GM12878 (cell line): Measurements from ENCODE around the gene CHD1L.

Experiments
- CBX5 ChIP-seq: sonication (generic); IDR thresholded peaks from 2 replicates; pipeline ENCODE4 v1.6.1; 2016; ENCODE audit warnings: low read depth, moderate library complexity, mild to moderate bottlenecking, inconsistent platforms
- CREB1 ChIP-seq: IDR thresholded peaks from 2 replicates; pipeline ENCODE4 v1.6.1; 2012; ENCODE audit warnings: low read depth, mild to moderate bottlenecking, inconsistent platforms
- FOXK2 ChIP-seq: fragments of 450-650 bp; IDR thresholded peaks from 2 replicates; pipeline ENCODE4 v1.6.1; 2017; ENCODE audit warnings: mild to moderate bottlenecking, moderate library complexity
- GATAD2B ChIP-seq: fragments of 450-650 bp; conservative IDR thresholded peaks from 2 replicates; pipeline ENCODE4 v1.6.1; 2017; ENCODE audit warnings: low read depth, mild to moderate bottlenecking, moderate library complexity
- REST ChIP-seq: IDR thresholded peaks from 2 replicates; pipeline ENCODE4 v1.6.1; 2012; ENCODE audit warnings: mild to moderate bottlenecking, low read depth, low read length
- SUZ12 ChIP-seq: fragments of 200-600 bp; sonication (generic); IDR thresholded peaks from one replicate; pipeline ENCODE4 v1.6.1; 2018; ENCODE audit warnings: antibody characterized with exemption, mild to moderate bottlenecking; ENCODE audit not compliant: unreplicated experiment
- ZNF274 ChIP-seq: IDR thresholded peaks from one replicate; pipeline ENCODE4 v1.8.0; 2011; ENCODE audit not compliant: insufficient read length, insufficient read depth
- TF ChIP-seq, protein P1 (sequence below), 3 experiments: IDR thresholded peaks in 2 of 3; conservative IDR thresholded peaks in 1 of 3; 2 replicates each; pipeline ENCODE4 v1.5.1; 2011; ENCODE audit warnings: low read depth in 3 of 3, low read length in 3 of 3, mild to moderate bottlenecking in 3 of 3, control low read depth in 2 of 3, moderate library complexity in 2 of 3, inconsistent platforms in 1 of 3, mixed read lengths in 1 of 3; ENCODE audit not compliant: control insufficient read depth in 2 of 3, insufficient read depth in 1 of 3; ENCODE audit errors: extremely low read depth in 1 of 3

- TF ChIP-seq GATAD2B = no peak
- TF ChIP-seq SUZ12 = no peak
- no peak for TF ChIP-seq FOXK2
- TF ChIP-seq ZNF274 = no peak
- no peak for TF ChIP-seq CBX5
- no peak for TF ChIP-seq CREB1
- TF ChIP-seq, protein P1, sequence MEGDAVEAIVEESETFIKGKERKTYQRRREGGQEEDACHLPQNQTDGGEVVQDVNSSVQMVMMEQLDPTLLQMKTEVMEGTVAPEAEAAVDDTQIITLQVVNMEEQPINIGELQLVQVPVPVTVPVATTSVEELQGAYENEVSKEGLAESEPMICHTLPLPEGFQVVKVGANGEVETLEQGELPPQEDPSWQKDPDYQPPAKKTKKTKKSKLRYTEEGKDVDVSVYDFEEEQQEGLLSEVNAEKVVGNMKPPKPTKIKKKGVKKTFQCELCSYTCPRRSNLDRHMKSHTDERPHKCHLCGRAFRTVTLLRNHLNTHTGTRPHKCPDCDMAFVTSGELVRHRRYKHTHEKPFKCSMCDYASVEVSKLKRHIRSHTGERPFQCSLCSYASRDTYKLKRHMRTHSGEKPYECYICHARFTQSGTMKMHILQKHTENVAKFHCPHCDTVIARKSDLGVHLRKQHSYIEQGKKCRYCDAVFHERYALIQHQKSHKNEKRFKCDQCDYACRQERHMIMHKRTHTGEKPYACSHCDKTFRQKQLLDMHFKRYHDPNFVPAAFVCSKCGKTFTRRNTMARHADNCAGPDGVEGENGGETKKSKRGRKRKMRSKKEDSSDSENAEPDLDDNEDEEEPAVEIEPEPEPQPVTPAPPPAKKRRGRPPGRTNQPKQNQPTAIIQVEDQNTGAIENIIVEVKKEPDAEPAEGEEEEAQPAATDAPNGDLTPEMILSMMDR (IDR thresholded peaks at IDR 0.05 in 2 of 3, conservative IDR thresholded peaks at IDR 0.05 in 1 of 3; ENCODE audit: control insufficient read depth in 2 of 3, extremely low read depth in 1 of 3, insufficient read depth in 1 of 3, low read depth in 3 of 3, low read length in 3 of 3) = no peak
- no peak for TF ChIP-seq REST
Observed at GRCh38 chr1:147341246-147341645, 98.8 kb downstream of the CHD1L start.
